PC-3 (cell line): ENCODE measurements around the gene HOXC11. TPM values are rescaled to one million over a fixed set of nuclear protein-coding genes. Genes with fewer than 3 reads are reported as not detected.

Experiments used
- ATAC-seq: fragments of 200-7000 bp; cut with Tn5 transposase; 2 replicates; pipeline ENCODE4 v1.9.1; 2020; ENCODE audit warnings: mild to moderate bottlenecking, moderate library complexity
- BruUV-seq: library from RNA; stranded (reverse); fragments of 400-500 nt; replicated peaks from 2 replicates; lab custom pipeline; 2021; lab: Mats Ljungman, UMichigan
- CTCF ChIA-PET: fragments of 300-600 bp; sonication (Branson Sonifier 250); formaldehyde crosslinking; loops from one replicate; lab custom pipeline; 2022; ENCODE audit warnings: antibody characterized with exemption; lab: Charles Lee
- POLR2A ChIA-PET: fragments of 300-600 bp; sonication (Branson Sonifier 250); formaldehyde crosslinking; loops from one replicate; lab custom pipeline; 2022; ENCODE audit warnings: antibody characterized with exemption; ENCODE audit not compliant: unreplicated experiment; lab: Charles Lee
- DNase-seq: peaks from one replicate; pipeline ENCODE4 v3.0.0-alpha.2; 2015
- H2AFZ ChIP-seq: fragments of 300-600 bp; sonication (generic); 2 replicates; pipeline ENCODE4 v1.6.0; 2016; ENCODE audit warnings: antibody characterized with exemption, low read length
- H3F3A ChIP-seq: fragments of 300-600 bp; sonication (generic); one replicate; pipeline ENCODE4 v1.6.0; 2017; ENCODE audit warnings: antibody characterized with exemption, low read length, control low read depth, mild to moderate bottlenecking; ENCODE audit not compliant: unreplicated experiment
- H3K27ac ChIP-seq: fragments of 300-600 bp; sonication (generic); 2 replicates; pipeline ENCODE4 v1.5.1; 2016; ENCODE audit warnings: mild to moderate bottlenecking, low read length
- H3K27me3 ChIP-seq: fragments of 300-600 bp; sonication (generic); 2 replicates; pipeline ENCODE4 v1.6.1; 2016; ENCODE audit warnings: low read length, mixed read lengths
- H3K36me3 ChIP-seq: fragments of 300-600 bp; sonication (generic); 2 replicates; pipeline ENCODE4 v1.6.1; 2016; ENCODE audit warnings: low read depth, mixed run types, low read length, mixed read lengths
- H3K4me1 ChIP-seq: fragments of 300-600 bp; sonication (generic); 2 replicates; pipeline ENCODE4 v1.5.1; 2016; ENCODE audit warnings: low read length; ENCODE audit not compliant: insufficient read depth
- H3K4me2 ChIP-seq: fragments of 300-600 bp; sonication (generic); 2 replicates; pipeline ENCODE4 v1.6.0; 2016; ENCODE audit warnings: low read length
- H3K4me3 ChIP-seq: fragments of 300-600 bp; sonication (generic); 2 replicates; pipeline ENCODE4 v1.5.1; 2016; ENCODE audit warnings: mild to moderate bottlenecking, low read length, mixed read lengths
- H3K79me2 ChIP-seq: fragments of 300-600 bp; sonication (generic); 2 replicates; pipeline ENCODE4 v1.6.1; 2017; ENCODE audit warnings: low read length, mixed read lengths
- H3K9ac ChIP-seq: fragments of 300-600 bp; sonication (generic); 2 replicates; pipeline ENCODE4 v1.6.0; 2016; ENCODE audit warnings: mild to moderate bottlenecking, low read length
- H3K9me2 ChIP-seq: fragments of 300-600 bp; sonication (generic); replicated peaks from 2 replicates; pipeline ENCODE4 v1.6.1; 2016; ENCODE audit warnings: mixed run types, low read length, mixed read lengths
- H3K9me3 ChIP-seq: fragments of 300-600 bp; sonication (generic); 2 replicates; pipeline ENCODE4 v1.6.1; 2016; ENCODE audit warnings: low read length, mixed read lengths
- H4K20me1 ChIP-seq: fragments of 300-600 bp; sonication (generic); 2 replicates; pipeline ENCODE4 v1.6.1; 2016; ENCODE audit warnings: low read length, mixed read lengths
- EZH2 ChIP-seq: fragments of 300-600 bp; sonication (generic); IDR thresholded peaks from one replicate; pipeline ENCODE4 v1.6.1; 2017; ENCODE audit warnings: antibody characterized with exemption, mild to moderate bottlenecking, low read length; ENCODE audit not compliant: unreplicated experiment
- EZH2phosphoT487 ChIP-seq: fragments of 300-600 bp; sonication (generic); IDR thresholded peaks from 2 replicates; pipeline ENCODE4 v1.6.1; 2018; ENCODE audit warnings: mild to moderate bottlenecking, antibody characterized with exemption, low read length, borderline replicate concordance
- intact Hi-C: fragments of 100-400 bp; cut with micrococcal nuclease; formaldehyde crosslinking; loops from 2 replicates; pipeline ENCODE4 v1.9.0; 2023
- total RNA-seq: library from RNA; depleted of rRNA; stranded (reverse); fragments of >200 nt; gene quantifications from 2 replicates; pipeline ENCODE4 v1.2.3, GENCODE V29; 2014
- TF ChIP-seq, protein P1 (sequence below): fragments of 300-600 bp; sonication (generic); conservative IDR thresholded peaks from 2 replicates; pipeline ENCODE4 v1.5.1; 2017; ENCODE audit warnings: antibody characterized with exemption, low read depth, mild to moderate bottlenecking, low read length

Gene HOXC11
- total RNA-seq, 1 experiment from 2014 or later: 0.84 TPM

DNA sequence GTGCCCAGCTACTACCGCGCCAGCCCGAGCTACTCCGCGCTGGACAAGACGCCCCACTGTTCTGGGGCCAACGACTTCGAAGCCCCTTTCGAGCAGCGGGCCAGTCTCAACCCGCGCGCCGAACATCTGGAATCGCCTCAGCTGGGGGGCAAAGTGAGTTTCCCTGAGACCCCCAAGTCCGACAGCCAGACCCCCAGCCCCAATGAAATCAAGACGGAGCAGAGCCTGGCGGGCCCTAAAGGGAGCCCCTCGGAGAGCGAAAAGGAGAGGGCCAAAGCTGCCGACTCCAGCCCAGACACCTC is 12.7 kb downstream of the HOXC11 start:
- ATAC-seq (no peak), DNase-seq (no peak)
- H3K9me3 ChIP-seq: no peaks in the 10 kb centered on the region
- no peaks in the 10 kb centered on the region for H3K36me3 ChIP-seq
- H2AFZ ChIP-seq: no peak overlapping the region
- no peak overlapping the region for H3K9ac ChIP-seq
- no peaks in the 10 kb centered on the region for H3F3A ChIP-seq
- H4K20me1 ChIP-seq: no peaks in the 10 kb centered on the region
- intact Hi-C loops: loop anchor here (5.0 kb wide), 1 partner anchor 43 kb away; no protein-coding TSS in a partner anchor
- ChIA-PET CTCF (interaction anchor here (0.6 kb wide), 1 partner anchor 20 kb away, joined by 6 read pairs; no protein-coding TSS in a partner anchor), POLR2A (no interaction called here)
- H3K4me3 ChIP-seq: no peak overlapping the region
- peaks cover 31% of the 10 kb centered on the region for H3K4me1 ChIP-seq
- H3K79me2 ChIP-seq: peaks cover 2% of the 10 kb centered on the region
- no peaks in the 10 kb centered on the region for H3K27me3 ChIP-seq
- H3K4me2 ChIP-seq: peak overlapping the region; percentile 78
- no TSS peak for BruUV-seq
- TF ChIP-seq EZH2phosphoT487: no peak
- no peak for TF ChIP-seq EZH2
- TF ChIP-seq, protein P1, sequence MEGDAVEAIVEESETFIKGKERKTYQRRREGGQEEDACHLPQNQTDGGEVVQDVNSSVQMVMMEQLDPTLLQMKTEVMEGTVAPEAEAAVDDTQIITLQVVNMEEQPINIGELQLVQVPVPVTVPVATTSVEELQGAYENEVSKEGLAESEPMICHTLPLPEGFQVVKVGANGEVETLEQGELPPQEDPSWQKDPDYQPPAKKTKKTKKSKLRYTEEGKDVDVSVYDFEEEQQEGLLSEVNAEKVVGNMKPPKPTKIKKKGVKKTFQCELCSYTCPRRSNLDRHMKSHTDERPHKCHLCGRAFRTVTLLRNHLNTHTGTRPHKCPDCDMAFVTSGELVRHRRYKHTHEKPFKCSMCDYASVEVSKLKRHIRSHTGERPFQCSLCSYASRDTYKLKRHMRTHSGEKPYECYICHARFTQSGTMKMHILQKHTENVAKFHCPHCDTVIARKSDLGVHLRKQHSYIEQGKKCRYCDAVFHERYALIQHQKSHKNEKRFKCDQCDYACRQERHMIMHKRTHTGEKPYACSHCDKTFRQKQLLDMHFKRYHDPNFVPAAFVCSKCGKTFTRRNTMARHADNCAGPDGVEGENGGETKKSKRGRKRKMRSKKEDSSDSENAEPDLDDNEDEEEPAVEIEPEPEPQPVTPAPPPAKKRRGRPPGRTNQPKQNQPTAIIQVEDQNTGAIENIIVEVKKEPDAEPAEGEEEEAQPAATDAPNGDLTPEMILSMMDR: no peak
- no peak overlapping the region for H3K27ac ChIP-seq
- no peaks in the 10 kb centered on the region for H3K9me2 ChIP-seq

DNA sequence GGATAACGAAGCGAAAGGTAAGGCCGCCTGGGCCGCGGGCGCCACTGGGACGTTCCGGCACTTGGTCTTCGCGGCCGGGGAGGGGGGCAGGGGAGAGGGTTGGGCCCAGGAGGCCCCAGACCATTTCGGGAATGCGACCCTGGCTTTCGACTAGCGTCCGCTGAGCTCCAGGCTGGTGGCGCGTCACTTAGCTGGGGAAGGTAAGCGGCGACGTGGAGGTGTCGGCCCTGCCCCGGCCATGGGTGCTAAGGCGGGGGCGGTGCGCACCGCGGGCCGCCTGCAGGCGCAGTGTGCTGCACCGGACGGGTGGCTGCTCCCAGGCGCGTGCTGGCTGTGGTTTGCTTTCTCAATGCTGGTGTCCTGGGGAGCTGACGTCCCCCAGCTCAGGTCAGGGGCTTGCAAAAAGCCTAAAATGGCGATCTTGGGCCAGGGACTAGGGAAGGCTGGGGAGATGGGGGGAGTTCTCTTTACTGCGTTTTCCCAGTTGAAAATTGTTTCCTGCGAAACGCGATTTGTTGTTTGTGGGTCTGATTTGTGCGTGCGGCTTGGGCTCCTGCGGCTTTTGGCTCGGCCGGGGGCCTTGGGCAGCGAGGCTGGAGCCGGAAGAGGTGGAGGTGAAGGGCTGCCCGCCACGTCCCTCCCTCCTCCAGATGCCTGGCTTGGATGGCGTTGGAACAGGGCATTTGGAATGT is 13.2 kb downstream of the HOXC11 start:
- ChIA-PET CTCF (no interaction called here), POLR2A (no interaction called here)
- H3K36me3 ChIP-seq: no peaks in the 10 kb centered on the region
- ATAC-seq: no peak
- H3K27ac ChIP-seq: no peak overlapping the region
- H3K27me3 ChIP-seq: no peaks in the 10 kb centered on the region
- no peaks in the 10 kb centered on the region for H3K9me2 ChIP-seq
- DNase-seq: no peak
- no peaks in the 10 kb centered on the region for H4K20me1 ChIP-seq
- H2AFZ ChIP-seq: no peak overlapping the region
- BruUV-seq: no TSS peak
- H3K4me3 ChIP-seq: 0 out of 2 replicates have a peak overlapping the region, but pooled peaks have one; percentile 23
- intact Hi-C loops: loop anchor here (5.0 kb wide), 1 partner anchor 44 kb away; no protein-coding TSS in a partner anchor
- H3K9me3 ChIP-seq: no peaks in the 10 kb centered on the region
- peaks cover 36% of the 10 kb centered on the region for H3K4me1 ChIP-seq
- peaks cover 7% of the 10 kb centered on the region for H3K79me2 ChIP-seq
- no peak for TF ChIP-seq EZH2phosphoT487
- TF ChIP-seq, protein P1: no peak
- TF ChIP-seq EZH2: no peak
- peak overlapping the region; percentile 78 for H3K4me2 ChIP-seq
- no peak overlapping the region for H3K9ac ChIP-seq
- no peaks in the 10 kb centered on the region for H3F3A ChIP-seq
